CD4-positive, alpha-beta T cell treated with Interleukin-4 for 4 hours (primary cell): Measurements from ENCODE around the gene FETUB.

ENCODE experiments used
- DNase-seq: peaks from one replicate; pipeline ENCODE4 v3.0.0-alpha.2; 2020

FETUB gene, protein sequence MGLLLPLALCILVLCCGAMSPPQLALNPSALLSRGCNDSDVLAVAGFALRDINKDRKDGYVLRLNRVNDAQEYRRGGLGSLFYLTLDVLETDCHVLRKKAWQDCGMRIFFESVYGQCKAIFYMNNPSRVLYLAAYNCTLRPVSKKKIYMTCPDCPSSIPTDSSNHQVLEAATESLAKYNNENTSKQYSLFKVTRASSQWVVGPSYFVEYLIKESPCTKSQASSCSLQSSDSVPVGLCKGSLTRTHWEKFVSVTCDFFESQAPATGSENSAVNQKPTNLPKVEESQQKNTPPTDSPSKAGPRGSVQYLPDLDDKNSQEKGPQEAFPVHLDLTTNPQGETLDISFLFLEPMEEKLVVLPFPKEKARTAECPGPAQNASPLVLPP

GRCh38 chr3:186639778-186640472 lies at the start of gene FETUB:
TSS of gene FETUB (plus strand) at chr3:186640399. CDS start at chr3:186640461, 62 bp downstream.
- no peak for DNase-seq

GRCh38 chr3:186590580-186591295 lies 49.5 kb upstream of the FETUB start:
- DNase-seq, result no peak

DNA sequence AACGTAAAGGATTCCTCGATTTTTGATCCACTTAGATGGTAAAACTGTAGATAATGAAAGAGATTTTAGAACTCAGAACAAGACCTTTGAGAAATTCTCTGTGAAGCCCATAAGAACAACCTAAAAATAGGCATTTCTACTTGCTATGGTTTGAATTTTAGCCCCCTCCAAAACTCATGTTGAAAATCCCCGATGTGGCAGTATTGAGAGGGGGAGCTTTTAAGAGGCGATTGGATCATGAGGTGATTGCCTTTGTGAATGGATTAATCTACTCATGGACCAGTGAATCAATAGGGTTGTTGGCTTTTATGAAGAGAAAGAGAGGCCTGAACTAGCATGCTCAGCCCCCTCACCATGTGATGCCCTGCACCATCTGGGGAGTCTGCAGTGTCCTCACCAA lies 47.5 kb upstream of the FETUB start:
- DNase-seq, result no peak

DNA sequence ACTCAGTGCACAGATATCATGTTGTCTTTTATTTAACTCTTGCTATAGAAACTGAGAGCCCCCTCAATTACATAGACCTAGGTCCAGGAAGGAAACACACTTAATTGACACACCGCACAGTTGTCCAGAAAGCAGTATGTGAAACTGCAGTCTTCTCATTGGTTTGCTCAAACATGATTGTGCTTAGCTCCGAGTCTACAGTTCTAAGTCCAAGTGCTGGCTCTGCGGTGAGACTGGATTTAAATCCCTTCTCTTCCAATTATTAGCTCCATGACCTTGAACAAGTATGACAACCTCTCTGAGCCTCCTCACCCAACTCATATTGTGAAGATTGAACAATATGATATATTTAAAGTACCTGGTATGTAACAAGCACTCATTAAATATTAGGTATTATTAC lies 46.3 kb upstream of the FETUB start:
- DNase-seq, result no peak

DNA sequence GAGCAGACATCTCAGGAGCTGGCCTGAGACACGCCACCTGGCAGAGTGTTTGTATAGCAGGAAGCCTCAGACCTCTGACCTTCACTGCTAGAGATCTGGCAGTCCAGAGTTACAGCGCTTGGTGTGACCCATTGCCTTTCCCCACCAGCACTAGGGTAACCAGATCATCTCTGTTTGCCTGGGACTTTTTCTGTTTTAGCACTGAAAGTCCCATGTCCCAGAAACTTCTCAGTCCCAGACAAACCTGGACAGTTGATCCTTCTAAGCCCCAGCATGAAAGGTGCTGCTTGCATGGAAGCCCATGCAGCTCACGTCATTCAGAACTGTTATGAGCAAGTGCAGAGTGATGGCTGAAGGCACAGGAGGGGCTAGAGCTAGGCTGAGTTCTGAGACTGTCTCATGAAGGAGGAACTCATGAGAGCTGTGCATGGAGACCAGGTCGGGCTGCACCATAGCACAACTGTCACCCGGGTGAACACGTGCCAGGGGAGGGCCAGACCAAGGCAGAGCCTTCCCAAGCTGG lies 45.5 kb upstream of the FETUB start:
- no peak for DNase-seq

- no peak for DNase-seq
Observed at GRCh38 chr3:186596568-186597287, 43.5 kb upstream of the FETUB start.

- DNase-seq, result no peak
Observed at GRCh38 chr3:186598108-186598784, 42.0 kb upstream of the FETUB start.

DNA sequence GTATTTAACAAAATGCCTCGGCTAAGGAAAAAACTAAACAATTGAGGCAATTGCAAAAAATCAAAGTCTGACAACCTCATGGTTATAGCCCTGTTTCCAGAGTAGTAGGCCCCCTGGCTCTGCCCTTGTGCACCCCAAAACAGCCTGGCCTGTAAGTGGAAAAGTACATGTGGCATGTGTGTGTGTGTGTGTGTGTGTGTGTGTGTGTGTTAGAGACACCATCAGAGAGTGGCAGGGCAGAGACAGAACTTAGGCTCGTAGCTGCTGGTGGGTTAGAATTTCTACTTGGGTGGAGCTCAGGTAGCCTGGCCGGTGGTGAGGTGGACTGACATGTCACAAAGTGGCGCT lies 41.4 kb upstream of the FETUB start:
- DNase-seq, result no peak

DNA sequence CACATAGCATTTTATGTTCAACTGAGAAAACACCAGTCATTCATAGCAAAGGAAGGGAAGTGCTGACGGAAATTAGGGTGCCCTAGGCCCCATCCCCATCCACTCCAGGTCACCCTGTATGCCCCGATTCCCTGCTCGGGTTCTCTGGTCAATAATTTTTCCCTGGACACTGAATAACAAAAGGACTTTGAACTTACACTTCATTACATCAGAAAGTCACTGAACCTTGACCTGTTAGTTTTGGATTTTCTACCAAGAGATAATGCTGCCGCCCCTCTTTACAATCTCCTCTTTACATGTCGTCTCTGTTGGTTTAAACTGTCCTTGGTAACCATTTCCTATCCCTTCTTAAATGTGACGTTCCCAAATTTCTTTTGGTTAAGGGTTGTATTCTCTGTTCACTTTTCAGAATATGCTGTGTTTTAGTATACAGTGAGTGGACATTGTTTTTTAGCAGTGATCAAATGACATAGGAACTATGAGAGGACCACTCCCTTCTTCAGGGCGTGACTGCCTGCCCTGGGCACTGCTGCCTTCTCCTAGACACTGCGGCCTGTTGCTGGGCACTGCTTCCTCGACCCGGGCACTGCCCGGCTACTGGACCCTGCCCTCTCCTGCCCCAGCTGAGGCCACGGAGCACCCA lies 40.9 kb upstream of the FETUB start:
- DNase-seq, result no peak

DNA sequence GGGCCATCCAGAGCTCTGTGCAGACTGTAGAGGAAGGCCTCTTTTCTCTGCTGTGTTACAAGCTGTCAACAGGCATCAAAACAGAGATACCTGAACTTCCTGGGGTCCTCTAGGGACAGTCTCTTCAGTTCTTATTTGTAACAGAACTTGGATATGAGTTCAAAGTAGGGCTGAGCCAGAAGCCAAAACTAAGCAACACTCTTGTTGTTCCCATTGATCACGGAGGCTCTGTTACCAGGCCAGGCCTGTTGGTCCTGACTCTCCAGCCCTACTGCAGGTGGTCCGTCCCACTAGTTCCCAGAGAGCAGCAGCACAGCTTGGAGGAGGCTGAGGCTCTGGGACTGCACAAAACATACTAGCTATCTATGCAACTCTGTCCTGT lies 40.4 kb upstream of the FETUB start:
- DNase-seq, result no peak

DNA sequence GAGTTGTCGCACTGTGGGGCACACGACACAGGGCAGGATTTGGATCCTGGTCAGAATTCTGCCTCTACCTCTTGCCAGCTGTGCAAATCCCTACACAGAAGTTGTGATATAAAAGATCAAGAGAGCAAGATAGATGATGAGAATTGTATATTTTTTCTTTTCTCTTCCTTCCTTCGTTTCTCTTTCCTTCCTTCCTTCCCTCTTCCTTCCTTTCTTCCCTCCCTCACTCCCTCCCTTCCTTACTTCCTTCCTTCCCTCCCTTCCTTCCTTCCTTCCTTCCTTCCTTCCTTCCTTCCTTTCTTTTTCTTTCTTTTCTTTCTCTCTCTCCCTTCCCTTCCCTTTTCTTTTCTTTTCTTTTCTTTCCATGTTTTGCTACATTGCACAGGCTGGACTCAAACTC lies 39.3 kb upstream of the FETUB start:
- DNase-seq, result no peak

GRCh38 chr3:186603159-186603558 lies 37.0 kb upstream of the FETUB start:
- no peak for DNase-seq

DNA sequence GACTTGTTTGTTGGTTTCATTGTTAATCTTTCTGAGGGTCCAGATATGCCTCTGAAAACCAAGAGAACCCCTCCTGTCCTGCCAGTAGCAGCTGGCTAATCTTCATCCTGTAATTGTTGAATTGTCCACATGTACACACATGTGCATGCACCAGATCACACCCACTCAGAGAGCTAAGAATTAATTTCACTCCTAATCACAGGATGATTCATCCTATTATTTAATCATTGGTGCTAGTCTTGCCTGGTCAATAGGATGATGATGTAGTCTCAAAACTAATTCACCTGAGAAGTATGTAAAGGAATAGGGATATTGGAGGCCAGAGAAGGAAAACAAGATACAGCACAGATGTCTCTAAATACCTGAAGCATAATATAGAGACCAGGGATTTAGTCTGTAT lies 35.1 kb upstream of the FETUB start:
- DNase-seq, result no peak

DNA sequence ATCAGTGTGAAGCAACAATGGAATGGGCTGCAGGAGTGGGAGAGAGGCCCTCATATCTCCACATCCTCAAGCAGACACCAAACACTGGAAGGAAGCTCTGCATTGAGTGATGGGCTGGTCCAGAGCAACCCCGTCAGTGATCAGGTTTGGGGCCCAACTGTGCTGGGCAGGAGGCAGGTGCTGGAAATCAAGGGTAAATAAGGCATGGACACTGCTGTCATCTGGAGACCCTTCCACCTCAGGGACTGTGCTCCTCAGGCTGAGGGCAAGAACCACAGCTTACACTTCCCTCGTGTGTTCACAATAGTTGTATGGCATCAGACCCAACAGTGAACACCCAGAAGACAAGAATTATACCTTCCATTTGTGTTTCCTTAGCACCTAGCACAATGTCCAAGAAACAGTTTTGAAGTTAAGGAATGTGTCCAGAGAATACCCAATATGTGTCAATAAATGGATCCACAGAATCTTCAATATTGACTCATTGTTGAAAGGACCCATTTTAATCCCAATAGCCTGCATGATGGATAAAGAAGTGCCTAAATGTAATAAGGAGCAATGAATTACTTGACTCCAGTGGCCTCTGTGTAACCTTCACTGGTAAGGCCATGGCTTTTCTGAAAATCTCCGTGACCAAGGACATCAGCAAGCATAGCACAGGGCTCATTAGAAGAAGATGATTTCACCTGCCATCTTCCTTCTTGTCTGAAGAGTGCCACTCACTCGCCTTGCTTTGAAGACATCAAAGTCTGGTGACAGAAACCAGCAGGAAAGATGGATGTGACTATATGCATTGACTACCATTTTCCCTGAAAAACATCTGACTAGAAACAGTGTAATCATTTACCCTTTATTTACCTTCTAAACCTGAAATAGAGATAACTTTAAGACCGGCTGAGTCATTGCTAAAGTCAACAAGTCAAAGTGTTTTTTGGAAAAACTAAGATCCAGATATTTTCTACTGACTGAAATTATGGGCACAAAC lies 34.3 kb upstream of the FETUB start:
- DNase-seq, result no peak

GRCh38 chr3:186608624-186609215 lies 31.5 kb upstream of the FETUB start:
- no peak for DNase-seq

- DNase-seq, result no peak
Observed at GRCh38 chr3:186609247-186609868, 30.8 kb upstream of the FETUB start.

DNA sequence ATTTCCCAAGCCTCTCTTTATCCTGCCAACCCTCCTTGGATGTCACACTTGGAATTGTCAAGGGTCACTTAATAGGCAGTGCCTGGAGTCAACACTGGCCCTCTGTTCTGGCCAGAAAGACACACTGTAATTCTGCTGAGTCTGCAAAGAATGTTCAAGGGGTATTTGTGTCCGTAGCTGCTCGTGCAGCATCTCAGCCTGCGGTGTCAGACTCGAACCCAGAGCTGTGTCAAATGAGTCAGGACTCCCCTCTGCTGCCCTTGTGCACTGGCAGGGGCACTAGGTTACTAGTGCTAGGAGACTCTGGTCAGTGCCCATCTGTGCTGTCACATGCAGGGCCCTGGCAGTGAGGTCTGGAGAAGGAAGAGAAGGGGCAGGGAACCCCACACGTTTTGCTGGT lies 28.1 kb upstream of the FETUB start:
- DNase-seq, result no peak

GRCh38 chr3:186612721-186613636 lies 27.2 kb upstream of the FETUB start, which contains the start of gene AHSG:
TSS of gene AHSG (plus strand) at chr3:186613060. CDS start at chr3:186613142, 82 bp downstream.
- no peak for DNase-seq
